GM15510 (cell line): ENCODE results near the gene LTO1.

Experiments used
- POLR2A ChIP-seq: IDR thresholded peaks from 3 replicates; pipeline ENCODE4 v1.6.1; 2011; ENCODE audit warnings: borderline replicate concordance; ENCODE audit not compliant: insufficient read length; ENCODE audit errors: extremely low read depth

The LTO1 gene

DNA sequence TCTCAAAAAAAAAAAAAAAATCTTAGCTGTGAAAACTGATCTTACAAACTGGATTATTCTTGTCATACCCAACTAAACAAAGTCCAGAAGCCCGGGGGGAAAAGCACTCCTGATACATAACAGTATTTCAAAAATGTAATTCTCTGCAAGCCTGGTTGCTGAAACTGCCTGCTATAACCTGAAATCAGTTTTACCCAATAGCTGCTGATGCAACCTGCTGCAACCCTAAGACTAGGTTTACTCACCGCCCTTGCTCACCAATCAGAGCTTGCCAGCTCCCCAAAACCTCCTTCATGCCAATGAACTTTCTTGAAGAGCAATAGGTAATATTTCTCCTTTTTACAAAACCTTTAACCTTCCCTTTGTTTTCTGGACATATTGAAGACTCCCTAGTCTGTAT lies 16.3 kb upstream of the LTO1 start:
- no peak for TF ChIP-seq POLR2A

DNA sequence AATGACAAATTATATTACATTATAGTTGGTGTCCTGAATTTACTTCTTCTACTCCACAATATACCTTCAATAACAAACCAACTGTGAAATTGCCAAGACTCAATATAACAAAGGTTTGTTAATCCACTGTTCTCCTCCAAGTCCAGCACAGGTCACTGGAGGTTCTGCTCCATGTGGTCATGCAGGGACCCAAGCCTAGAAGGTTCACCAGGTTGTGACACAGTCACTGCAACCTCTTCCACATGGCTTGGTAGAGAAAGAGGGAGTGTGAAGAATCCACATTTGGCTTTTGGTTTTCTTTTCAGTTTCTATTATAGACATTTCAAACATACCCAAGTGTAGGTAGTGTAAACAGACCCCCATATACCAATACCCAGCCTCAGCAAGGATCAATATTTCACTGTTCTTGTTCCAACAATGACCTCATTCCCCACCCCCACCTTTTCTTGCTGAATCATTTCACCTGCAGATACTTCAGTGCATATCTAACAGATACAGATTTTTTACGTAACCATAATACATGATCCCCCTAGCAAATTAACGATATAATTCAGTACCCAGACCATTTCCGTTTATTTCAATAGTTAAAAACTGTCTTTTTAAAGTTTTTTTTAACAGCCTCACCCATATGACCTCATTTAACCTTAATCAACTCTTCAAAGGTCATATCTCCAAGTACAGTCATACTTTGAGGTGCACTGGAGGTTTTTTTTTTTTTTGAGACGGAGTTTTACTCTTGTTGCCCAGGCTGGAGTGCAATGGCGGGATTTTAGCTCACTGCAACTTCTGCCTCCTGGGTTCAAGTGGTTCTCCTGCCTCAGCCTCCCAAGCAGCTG lies 14.5 kb upstream of the LTO1 start:
- no peak for TF ChIP-seq POLR2A

DNA sequence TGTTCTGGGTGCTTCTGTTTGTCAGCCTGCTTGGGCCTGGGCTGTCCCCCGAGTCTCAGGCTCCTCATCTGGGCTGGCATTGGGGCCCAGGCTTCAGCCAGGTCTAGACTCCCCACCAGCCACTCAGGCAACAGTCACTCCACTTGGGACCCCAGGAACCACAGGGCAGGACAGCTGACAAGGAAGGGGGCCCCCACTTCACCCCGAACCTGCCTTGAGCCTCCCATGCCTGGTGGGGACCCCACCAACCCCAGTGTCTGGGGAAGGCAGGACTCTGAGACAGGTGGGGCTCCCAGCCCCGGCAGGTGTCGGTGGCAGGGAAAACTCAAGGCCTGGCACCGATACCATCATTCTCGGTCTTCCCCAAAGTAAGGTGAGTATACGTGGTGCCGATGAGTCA lies 11.7 kb upstream of the LTO1 start:
- TF ChIP-seq POLR2A, result no peak

DNA sequence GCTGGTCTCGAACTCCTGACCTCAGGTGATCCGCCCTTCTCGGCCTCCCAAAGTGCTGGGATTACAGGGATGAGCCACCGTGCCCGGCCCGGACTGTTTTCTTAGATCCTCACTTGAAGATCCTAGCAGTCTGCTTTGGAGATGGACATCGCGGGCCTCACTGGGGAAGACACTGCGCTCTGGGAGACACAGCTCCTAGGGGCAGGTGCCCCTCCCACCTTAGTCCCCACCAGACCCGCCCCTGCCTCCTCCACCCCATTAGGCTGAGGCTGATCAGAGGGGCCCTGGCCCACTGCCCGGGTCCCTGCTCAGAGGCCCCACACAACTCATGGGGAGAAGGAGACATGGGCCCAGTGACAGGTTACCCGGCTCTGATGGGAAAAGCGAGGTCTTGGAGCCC lies 11.3 kb upstream of the LTO1 start:
- TF ChIP-seq POLR2A, result no peak

DNA sequence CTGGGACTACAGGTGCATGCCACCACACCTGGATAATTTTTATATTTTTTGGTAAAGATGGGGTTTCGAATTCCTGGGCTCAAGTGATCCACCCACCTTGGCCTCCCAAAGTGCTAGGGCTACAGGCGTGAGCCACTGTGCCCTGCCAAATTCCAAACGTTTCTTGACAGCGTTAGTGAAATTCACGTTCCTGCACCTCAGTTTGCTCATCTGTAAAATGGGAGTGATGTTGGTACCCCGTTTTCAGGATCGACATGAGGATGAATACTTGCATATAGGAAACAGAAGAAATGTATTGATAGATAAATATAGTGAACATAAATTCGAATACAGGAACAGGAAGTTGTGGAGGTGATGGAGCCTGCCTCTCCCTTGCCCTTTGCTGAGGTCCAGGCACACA lies 10.2 kb upstream of the LTO1 start:
- TF ChIP-seq POLR2A, result no peak

DNA sequence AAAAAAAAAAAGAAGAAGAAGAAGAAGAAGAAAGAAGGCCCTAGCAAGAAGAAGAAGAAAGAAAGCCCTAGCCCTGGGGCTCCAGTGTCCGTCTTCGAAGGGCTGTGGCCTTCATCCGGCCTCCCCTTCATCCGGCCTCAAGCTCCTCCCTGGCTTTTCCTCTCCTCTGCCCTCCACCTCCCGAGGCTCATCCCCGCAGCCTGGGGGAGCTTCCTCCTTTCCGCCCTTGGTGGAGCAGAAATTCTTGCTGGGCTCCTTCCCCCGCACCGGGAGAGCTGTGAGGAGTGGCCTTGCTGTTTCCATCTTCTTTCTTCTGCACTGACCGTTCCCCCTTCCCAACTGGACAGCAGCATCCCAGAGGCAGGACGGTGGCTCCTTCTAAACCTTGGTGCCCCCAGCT lies 9.5 kb upstream of the LTO1 start:
- no peak for TF ChIP-seq POLR2A

DNA sequence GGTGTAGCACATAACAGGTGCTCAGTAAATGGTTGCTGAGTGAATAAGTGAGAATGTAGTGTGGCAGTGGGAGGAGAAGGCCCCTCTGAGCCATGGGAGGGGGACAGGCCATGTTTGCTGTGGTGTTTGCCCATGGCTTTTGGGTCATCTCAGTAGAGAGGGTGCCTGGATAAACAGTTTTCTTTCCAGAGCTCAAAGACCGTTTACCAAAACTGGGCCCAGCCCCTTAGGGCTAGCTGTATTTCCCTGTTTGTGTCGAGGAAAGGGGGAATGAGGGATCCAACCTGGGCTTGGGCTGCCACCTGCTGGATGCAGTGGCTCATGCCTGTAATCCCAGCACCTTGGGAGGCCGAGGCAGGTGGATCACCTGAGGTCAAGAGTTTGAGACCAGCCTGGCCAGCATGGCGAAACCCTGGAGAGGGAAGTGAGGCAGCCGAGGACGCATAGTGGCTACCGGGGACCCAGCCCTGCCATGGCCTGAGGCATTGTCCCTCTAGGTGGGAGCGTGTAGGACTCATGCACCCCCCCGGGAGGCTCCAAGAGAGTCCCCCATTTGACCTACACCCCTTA lies 8.7 kb upstream of the LTO1 start:
- no peak for TF ChIP-seq POLR2A

DNA sequence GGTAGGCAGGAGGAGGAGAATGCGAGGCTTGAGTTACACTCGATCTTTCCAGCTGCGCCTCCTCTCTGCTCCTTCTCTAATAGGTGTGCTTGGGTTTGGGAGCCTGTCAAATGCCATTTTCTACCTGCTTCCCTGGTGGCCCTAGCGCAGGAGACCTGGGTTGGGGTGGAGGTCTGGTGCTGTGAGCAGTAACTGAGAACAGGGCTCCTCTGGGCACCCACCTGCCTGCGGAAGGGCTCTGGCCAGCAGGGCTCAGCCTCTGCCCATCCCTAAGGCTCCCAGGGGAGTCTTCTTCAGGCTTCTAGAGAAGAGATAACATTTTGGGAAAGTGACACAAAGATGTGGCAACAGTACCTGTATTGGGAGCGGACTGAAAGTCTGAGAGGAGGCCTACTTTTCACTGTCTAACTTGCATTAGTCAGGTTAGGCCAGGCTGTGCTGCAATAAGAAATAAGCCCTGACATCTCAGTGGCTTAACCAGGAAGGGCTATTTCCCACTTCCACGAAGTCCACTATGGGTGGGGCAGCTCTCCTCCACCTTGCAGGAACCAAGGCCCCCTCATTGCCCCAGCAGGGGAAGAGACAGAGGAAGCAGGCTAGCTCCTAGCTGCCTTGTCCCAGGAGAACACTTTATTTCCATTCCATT lies 7.7 kb upstream of the LTO1 start:
- no peak for TF ChIP-seq POLR2A

DNA sequence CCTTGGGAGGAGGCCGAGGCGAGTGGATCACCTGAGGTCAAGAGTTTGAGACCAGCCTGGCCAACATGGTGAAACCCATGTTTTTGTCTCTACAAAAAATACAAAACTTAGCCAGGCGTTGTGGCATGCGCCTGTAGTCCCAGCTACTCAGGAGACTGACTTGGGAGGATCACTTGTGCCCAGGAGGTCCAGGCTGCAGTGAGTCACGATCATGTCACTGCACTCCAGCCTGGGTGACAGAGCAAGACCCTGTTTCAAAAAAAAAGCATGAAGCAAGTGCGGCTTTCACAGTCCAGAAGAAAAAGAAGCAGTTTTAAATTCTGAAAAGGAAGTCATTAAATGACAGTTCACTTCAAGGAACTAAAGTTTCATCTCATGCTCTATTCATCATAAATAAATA lies 7.1 kb upstream of the LTO1 start:
- TF ChIP-seq POLR2A, result no peak

DNA sequence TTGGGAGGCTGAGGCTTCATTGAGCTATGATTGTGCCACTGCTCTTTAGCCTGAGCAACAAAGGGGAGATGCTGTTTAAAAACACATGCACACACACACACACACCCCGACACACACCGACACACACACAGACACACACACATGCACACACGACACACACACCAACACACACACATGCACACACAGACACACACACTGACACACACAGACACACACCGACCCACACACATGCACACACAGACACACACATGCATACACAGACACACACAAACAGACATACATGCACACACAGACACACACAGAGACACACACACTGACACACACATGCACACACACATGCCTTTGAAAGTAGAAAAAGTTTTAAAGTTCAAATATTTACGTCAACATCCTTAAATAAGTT lies 5.5 kb upstream of the LTO1 start:
- no peak for TF ChIP-seq POLR2A

DNA sequence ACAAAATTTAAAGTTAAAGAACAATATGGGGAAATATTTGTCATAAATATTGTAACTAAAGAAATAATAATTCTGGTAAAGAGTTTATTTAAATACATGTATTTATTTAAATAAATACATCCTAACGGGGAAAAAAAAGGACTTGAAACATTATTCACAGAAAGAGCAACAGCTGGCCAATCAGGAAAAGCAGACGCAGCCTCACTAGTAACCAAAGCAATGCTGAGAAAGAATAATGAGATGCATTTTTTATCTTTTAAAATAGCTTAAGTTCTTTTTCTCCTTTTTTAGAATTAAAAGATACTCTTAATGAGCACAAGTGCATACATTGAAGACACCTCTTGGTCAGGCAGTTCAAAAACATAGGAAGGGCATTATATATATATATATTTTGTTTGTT lies 2.6 kb upstream of the LTO1 start:
- TF ChIP-seq POLR2A, result no peak

DNA sequence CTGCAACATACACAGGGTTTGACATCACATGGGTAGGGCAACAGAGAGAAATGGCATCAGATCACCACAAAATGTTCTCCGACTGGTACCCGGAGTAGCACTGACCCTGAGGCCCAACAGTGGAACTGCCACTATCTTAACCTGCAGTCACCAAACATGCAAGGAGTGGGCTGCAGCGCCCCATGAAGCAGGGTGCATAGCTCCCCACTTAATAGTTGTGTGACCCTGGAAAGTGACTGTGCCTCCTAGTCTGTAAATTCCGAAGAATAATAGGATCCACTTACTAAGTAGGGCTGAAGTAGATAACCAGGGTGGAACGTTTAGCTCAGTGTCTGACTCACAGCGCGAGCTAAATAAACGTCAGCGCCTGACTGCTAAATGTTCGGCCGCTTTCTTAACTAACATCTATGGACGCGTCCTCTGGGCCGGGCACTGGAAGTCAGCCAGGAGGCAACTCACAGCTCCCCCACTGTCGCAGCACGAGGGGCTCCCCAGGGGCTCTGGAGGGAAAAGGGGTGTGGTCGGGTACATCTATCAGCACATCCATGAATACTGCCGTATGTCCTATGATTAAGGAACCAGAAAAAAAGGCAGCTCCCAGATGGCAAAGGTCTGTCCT lies 777 bp downstream of the LTO1 start:
- no peak for TF ChIP-seq POLR2A

DNA sequence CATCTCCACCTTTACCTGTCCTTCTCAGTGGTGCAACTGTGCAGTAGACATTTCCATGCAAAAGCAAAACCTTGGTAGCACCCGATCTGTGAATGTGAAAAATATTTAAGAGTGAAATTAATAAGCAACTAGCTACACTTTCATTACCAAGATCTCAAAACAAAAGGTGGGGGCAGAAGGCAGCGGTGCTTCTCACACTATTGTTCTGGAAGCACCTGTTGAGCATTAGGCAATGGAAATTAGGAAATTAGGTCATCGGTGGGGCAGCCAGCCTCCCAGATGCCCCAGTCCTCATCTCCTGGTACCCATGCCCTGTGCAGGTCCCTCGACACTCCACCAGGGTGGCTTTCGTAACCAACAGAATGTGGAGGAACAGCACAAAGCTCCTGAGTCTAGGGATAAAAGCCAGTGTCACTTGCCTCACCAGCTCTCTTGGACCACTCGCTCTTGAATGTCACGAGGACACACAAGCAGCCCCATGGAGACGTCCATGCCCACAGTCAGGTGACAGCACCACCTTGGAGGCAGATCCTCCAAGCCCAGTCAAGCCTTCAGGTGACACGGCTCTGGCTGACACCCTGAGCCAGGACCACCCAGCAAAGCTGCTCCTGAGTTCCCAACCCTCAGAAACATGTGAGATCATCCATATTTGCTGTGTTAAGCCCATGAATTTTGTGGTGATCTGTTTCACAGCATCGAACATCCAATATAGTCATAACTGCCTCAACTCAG lies 3.3 kb downstream of the LTO1 start:
- TF ChIP-seq POLR2A, result no peak

DNA sequence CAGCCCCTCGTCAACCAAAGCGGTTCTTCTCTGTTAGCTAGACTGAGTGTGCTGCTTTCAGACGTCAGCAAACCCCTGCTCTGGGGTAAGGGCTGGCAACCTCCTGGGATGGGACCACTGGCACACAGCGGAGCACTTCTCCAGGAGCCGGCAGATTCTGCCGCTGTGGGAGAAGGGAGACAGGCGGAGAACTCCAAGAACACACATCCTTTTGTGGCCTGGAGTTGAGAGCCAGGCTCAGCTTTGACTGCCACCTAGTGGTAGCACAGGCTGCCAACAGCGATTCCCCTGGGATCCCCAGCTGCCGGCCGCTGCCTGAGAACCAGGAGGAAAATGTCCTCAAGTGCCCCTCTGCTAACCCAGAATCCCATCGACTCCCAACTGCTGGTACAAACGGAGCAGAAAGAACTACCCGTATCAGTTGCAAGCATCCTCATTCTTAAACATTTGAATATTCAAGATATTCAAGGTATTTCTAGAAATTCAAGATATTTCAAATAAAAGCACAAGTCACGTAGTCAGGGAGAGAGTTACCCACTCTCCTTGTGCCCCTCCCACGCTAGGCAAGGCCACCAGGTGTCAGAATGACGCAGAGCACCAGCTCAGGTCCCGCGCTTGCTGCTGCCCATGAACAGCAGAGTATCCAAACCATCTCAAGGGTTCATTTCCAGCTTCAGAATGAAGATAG lies 4.9 kb downstream of the LTO1 start:
- TF ChIP-seq POLR2A, result no peak
